NCI-H345 treated with DMSO at 0.1 percent for 48 hours (cell line): ENCODE results near the gene FOXM1.

Source experiments
- DNase-seq: peaks from one replicate; lab custom pipeline; 2025; ENCODE audit not compliant: unreplicated experiment; lab: John Stamatoyannopoulos, UW

The FOXM1 gene

GRCh38 chr12:2811801-2812200, 65.2 kb downstream of the FOXM1 start:
- DNase-seq, result no peak
